Measurements from ENCODE around the gene CAPZA2.

The CAPZA2 gene

GRCh38 chr7:116859323-116859722, 3.1 kb upstream of the CAPZA2 start:
- no peak for DNase-seq (ENCODE audit: insufficient read length, low spot score)
- TF ChIP-seq, protein P1, sequence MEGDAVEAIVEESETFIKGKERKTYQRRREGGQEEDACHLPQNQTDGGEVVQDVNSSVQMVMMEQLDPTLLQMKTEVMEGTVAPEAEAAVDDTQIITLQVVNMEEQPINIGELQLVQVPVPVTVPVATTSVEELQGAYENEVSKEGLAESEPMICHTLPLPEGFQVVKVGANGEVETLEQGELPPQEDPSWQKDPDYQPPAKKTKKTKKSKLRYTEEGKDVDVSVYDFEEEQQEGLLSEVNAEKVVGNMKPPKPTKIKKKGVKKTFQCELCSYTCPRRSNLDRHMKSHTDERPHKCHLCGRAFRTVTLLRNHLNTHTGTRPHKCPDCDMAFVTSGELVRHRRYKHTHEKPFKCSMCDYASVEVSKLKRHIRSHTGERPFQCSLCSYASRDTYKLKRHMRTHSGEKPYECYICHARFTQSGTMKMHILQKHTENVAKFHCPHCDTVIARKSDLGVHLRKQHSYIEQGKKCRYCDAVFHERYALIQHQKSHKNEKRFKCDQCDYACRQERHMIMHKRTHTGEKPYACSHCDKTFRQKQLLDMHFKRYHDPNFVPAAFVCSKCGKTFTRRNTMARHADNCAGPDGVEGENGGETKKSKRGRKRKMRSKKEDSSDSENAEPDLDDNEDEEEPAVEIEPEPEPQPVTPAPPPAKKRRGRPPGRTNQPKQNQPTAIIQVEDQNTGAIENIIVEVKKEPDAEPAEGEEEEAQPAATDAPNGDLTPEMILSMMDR (IDR thresholded peaks at IDR 0.05; ENCODE audit: insufficient read depth, missing control alignments) = no peak
- FAIRE-seq = no peak

DNA sequence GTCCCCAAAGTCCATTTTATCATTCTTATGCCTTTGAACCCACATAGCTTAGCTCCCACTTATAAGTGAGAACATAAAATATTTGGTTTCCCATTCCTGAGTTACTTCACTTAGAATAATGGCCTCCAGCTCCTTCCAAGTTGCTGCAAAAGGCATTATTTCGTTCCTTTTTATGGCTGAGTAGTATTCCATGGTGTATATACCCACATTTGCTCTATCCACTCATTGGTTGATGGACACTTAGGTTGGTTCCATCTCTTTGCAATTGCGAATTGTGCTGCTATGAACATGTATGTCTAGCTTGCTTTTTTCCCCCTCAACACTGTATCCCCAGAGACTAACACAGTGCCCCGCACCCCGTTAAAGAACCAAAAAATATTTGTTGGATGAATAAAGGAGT, 670 bp upstream of the CAPZA2 start:
- no peak for DNase-seq (ENCODE audit: insufficient read length, low spot score)
- no peak for FAIRE-seq
- TF ChIP-seq, protein P1 (IDR thresholded peaks at IDR 0.05; ENCODE audit: insufficient read depth, missing control alignments) = no peak

DNA sequence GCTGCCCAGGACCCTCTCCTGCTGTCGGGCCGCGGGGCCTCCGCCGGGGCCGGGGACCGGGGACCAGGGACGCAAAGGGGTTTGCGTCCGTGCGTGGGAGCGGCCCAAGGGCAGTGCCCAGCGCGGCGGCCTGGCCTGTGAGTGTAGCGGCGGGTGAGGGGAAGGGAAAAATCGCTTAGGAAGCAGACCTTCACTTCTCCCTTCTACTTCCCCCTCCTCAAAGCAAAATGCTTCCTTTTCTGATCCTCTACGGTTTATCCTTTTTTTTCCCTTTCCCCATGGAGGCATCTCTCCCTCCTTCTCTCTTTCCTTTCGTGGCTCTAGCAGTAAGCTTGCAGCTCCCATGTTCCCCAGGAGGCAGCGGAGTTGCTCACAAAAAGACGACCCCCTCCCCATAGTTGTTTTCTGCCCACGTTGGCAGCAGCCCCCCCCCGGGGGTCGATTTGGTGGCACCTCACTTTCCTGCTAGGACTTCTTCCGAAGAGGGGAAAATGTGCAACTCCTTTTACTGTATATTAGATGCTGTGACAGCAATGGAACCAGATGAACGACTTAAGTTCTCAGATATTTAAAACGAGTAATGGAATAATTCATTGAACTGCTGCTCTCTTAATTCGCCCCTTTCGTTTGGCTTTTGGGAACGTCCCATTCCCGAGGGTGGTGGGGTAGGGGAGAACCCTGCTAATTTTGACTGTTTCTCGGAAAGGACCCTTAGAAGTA, 724 bp downstream of the CAPZA2 start:
- no peak for FAIRE-seq
- no peak for DNase-seq (ENCODE audit: insufficient read length, low spot score)
- TF ChIP-seq, protein P1 (IDR thresholded peaks at IDR 0.05; ENCODE audit: insufficient read depth, missing control alignments) = no peak

- TF ChIP-seq, protein P1 (IDR thresholded peaks at IDR 0.05; ENCODE audit: insufficient read depth, missing control alignments) = no peak
- no peak for FAIRE-seq
Observed at GRCh38 chr7:116863936-116864500, 1.6 kb downstream of the CAPZA2 start.

GRCh38 chr7:116871061-116871700, 8.8 kb downstream of the CAPZA2 start:
- TF ChIP-seq, protein P1 (IDR thresholded peaks at IDR 0.05; ENCODE audit: insufficient read depth, missing control alignments) = no peak
- FAIRE-seq (no peak), DNase-seq (ENCODE audit: insufficient read length, low spot score) (no peak)

More at GRCh38 chr7:116863936-116864500, 1.6 kb downstream of the CAPZA2 start:
- DNase-seq (ENCODE audit: insufficient read length, low spot score) = no peak

DNA sequence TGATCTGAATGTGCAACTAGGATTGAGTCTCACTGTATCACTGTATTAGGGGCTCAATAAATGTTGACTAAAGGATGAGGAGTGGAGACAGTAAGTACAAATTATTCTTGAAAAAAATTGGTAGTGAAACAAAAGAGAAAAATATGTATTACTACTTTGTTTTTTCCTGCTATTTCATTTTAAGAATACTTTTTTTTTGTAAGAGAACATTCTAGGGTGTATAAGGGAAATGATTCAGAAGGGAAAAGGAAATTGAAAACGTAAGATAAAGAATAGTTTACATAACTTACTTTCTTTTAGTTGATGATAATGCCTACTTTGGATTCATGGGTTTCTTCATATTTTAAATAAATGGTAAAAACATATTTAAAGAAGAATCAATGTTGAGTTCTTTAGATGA, 9.6 kb downstream of the CAPZA2 start:
- TF ChIP-seq, protein P1 (IDR thresholded peaks at IDR 0.05; ENCODE audit: insufficient read depth, missing control alignments) = no peak
- no peak for DNase-seq (ENCODE audit: insufficient read length, low spot score)
- no peak for FAIRE-seq

DNA sequence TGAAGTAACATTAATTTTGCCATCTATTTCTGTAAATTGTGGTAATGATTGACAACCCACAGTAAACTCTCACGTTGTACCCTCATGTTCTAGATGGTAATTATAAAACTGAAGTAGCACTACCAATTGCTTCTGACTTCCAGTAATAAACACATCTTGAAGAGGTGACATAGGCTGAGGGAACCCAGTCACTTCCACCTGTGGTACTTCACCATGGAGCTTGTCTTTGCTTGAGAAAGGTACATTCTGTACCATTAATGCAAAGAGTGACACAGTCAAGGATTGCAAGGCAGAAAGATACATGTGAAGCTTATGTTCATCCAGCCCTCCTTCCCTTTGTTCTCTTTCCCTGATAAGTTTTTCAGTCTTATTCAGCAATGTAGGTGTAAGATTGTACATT, 11.2 kb downstream of the CAPZA2 start:
- TF ChIP-seq, protein P1 (IDR thresholded peaks at IDR 0.05; ENCODE audit: insufficient read depth, missing control alignments) = no peak
- FAIRE-seq (no peak), DNase-seq (ENCODE audit: insufficient read length, low spot score) (no peak)

All from D721Med (cell line).